NCI-H1092 (cell line): ENCODE data around the gene IBSP.

ENCODE experiments used
- DNase-seq: peaks from one replicate; lab custom pipeline; 2025; lab: John Stamatoyannopoulos, UW

Gene IBSP

DNA sequence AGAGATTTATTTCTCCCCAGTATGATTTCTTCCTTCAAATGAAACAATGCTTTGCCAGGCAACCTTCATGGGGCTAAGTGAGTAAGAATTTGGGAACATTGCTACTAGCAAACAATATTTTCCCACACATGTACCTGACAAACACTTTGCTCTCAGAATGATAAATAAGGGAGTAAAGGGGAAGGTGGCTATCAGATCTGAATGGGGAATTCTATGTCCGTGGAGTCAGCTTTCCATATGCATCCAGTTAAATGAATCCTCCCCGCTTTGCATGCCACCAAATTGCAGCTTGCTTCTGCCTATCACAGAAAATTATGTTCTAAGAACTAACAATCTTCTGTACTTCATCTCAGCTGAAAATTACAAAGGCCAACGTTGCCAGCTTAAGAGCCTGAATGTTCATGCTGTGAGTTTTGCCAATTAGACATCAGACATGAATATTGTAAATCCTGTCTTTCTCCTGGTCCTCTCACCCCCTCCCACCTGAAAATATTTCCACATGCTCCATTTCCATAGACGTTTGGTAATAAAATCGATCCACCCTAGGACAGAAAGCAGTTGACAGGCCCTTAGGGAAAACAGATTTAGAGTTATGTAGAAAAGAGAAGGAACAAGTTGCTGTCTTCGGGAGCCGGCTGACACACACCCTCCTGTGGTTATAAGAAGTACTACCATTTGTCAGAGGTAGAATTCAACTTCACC is 39.7 kb downstream of the IBSP start:
- no peak for DNase-seq

DNA sequence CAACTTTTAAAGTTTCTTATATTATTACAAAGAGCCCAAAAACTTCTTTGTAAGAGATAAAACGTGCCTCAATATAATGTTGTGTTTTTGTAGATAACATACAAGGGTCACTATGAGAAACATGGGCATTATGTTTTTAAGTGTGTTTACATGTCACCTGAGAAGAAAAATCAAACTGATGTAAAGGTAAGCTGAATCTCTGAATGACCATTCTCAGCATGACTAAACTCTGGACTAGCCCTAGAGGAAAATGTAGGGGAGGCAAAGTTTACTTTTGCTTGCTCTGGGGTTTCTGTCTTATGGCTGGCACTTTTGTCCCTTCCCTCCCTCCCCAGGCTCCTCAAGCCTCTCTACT is 40.2 kb downstream of the IBSP start:
- no peak for DNase-seq

DNA sequence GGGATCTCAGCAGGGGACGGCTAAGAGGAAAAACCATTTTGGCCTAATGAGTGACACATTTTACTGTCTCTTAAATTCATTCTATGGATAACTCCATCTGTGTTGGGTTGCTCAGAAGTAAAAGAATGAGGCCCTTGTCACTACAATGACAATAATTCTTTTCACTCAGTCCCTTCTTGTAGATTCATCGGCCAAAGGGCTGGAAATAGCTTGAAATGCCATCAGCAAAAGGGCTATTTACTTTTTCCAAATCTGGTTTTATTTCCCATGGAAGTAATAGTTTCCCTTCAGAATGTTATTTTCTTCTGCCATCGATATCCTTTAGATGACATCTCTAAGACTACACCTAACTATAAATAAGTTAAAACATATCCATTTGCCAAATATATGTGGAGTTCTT is 40.8 kb downstream of the IBSP start:
- no peak for DNase-seq

DNA sequence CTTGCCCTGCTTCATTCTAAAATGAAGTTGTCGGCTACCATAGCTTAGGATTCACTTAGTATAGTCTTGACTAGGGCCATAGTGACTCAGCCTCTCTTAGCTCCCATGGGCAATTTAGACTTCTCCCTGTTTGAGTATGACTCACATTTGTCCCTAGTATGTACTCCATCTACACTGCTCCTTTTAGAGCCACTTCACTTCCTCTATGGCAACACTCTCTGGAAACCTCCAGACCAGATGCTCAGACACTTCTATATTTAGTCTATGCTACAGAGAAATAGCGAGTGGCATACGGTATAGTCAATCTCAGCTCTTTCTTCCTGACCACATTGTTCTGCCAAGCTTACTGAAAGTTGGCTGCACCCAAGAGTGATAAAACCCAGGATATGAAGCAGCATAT is 44.6 kb downstream of the IBSP start:
- DNase-seq = no peak

DNA sequence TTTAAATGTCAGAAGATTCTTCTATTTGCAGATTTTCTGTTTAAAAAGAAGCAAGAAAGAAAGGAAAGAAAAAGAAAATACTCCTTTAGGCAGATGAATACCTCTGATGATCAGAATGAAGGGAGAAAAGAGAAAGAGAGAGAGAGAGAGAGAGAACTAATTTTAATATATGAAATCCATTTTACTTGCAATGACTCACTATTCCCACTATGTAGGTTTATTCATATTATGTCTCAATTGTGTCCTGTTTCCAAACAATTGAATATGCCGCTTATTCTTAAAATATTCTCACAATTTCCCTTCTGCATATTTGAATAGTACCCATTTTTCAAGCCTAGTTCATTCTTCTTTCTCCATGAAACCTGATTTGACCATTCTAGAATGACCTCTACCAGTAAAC is 45.1 kb downstream of the IBSP start:
- no peak for DNase-seq

DNA sequence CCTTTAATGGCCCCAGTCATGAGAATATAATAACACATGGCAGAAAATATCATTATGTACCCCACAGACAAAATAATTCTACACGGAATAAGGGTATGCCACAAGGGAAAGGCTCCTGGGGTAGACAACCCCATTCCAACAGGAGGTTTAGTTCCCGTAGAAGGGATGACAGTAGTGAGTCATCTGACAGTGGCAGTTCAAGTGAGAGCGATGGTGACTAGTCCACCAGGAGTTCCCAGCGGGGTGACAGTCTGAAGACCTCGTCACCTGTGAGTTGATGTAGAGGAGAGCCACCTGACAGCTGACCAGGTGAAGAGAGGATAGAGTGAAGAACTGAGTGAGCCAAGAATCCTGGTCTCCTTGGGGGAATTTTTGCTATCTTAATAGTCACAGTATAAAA is 46.9 kb downstream of the IBSP start:
- DNase-seq = no peak

DNA sequence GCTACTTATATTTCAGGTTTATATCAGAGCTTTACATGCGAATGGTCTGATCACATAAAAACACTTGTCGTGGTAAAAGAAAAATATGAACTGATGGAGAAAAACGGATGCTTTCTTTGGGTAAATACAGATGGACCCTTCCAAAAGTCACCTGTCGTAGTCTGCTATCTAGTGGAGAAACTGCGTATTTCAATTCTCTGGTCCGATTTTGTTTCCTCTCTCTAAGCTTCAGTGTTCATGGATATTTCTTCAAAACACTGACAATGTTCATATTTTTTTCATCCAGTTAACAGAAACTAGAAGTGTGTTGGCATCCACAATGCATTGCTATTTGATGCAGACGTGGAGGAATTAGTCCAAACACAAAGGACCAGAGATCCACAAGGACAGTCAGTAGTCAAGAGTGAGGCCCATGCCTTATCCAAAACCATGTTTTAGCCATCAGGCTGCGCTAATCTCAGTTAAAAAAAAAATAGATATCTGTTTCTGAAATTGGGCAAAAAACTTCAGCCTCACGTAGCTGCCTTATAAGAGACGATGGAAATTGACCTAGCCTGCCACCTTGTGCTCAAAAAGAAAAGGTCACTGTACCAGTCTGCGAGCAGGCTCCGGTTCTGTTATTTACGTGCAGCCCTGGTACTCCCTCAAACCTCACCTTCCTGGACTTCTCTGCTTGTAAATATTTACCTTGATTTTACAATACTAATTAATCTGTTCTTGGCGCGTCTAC is 49.4 kb downstream of the IBSP start:
- DNase-seq = peak; percentile 49

DNA sequence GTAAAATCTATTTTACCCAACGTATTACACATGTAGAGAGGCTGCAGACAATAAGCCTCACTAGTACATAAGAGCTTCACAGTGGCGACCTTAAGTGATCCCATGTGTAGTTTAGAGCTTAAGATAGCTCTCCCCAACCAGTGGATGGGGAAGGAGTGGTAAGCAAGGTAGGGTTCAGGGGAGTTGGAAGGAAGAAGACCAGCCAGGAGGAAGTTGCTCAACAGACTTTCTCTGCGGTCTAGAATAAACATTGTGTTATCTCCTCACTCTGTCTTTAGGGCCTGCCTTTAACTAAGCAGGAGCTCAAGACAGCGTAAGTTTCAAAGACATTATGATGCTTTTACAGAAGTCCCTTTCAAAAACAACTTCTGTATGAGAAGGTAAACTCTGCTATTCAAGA is 50.3 kb downstream of the IBSP start:
- no peak for DNase-seq

DNA sequence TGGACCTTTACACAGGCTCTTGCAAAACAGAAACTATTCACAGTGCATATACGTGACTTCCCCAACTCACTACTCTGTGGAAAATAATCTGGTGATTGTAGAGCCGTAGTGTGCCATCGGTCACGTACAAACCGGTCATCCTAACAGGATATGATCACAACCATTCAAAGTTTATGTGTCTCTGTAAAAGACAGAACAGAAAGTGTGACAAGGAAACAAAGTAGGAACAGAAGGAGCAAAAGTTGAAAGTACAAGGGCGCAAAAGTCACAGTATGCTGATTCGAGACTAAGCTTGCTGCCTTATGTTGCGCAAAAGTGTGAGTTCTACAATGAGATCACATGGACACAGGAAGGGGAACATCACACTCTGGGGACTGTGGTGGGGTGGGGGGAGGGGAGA is 52.0 kb downstream of the IBSP start:
- no peak for DNase-seq

DNA sequence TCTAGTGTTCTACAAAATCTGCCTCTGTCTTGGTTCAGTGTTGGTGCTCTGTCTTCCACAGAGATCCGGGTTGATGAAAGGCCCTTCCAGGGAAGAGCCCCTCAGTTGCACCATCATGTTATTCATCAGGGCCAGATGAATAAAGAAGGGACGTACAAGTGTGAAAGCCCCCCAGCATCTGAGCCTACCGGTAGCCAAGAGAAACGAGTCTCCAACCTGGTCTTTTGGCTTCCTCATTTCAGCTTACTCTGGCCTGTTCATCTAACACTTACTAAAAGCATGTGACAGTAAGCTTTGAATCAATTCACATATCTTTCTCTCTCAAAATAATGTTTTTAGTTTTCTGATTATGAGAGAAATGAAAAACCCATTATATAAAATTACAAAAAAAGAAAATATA is 52.6 kb downstream of the IBSP start:
- DNase-seq = no peak

DNA sequence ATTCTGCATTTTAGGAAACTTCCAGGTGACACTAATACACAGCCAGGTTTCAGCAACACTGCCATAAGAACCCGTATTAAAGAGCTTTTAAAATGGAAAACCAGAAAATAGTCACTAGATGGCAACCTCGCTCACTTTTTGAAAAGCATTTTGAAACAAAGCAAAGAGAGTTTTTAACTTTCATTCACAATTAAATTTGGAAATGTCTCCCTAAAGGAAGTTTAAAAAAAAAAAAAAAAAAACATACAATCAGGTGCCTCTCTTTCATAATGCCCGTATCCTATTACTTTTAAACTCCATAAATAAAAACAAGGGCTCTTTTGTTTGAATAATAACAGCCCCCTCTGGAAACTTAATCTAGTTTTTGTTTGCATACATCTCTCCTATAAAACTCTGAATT is 53.8 kb downstream of the IBSP start:
- DNase-seq = peak; percentile 1

DNA sequence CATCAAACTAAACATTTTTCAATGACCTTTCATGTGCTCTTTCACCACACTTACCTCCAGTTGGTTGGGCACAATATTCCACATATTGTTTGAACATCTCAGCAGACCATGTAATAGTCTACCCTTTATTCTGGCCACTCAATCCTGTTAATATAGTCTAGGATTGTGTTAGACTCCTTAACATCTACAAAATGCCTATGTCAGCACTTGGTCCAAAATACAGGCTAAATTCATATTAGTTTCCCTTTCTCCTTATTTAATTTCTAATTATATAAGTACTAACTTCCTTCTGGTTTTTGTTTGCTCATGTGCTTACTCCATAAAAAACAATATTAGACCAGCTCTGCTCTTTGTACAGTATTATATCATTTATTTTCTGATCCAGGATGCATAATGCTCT is 54.5 kb downstream of the IBSP start:
- DNase-seq = no peak

DNA sequence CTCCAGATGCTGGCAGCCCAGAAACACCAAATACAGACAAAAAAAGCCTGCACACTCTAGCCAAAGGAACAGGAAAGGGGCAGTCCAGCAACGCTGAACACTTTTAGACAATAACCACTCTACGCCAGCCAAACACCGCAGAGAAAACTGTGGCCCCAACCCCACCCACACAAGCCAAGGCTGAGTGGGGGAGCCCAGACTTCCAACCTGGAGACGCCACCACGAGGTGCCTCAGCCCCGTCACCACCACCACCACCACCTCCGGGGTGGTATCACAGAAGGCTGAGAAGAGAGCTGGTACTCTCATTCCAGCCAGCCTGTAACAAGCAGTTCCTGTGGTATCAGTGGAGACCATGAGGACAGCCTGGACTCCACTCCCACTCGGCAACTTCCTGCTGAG is 56.2 kb downstream of the IBSP start:
- DNase-seq = no peak

DNA sequence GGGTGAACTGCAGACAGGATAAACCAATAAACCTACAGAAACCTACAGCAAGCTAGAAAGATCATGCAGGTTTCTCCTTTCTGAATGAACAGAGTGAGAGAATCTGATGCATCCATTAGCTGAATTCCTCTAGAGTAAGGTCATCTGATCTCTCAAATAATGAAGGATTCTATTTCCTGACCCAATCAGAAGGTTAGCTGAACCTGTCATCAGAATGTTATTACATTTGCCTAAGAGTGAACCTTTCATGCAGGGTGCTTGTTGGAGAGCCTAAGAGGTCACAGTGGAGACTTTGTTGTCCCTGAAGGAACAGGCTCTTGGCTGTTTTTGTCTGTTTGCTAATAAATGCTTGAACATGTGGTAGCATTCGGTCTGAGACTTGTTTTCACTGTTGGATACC is 57.5 kb downstream of the IBSP start:
- DNase-seq = no peak

DNA sequence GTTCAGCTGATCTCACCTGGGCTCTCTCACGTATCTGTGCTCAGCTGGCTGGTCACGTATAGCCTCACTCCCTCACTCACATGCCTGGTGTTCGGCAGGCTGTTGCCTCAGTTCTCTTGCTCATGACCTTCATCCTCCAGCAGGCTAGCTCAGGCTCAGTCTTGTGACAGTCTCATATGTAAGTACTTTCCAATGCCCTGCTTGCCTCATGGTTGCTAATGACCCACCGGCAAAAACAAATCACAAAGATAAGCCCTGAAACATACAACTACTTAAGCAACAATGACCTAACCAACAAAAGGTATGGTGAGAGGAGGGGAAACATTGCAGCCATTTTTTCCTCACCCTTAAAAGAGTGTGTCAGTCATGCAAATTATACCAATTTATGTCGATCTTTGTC is 58.4 kb downstream of the IBSP start:
- DNase-seq = no peak
